NCI-H748 (cell line): ENCODE results near the gene MICAL3.

Source experiments
- DNase-seq: peaks from one replicate; lab custom pipeline; 2025; ENCODE audit not compliant: unreplicated experiment; lab: John Stamatoyannopoulos, UW

MICAL3 gene

DNA sequence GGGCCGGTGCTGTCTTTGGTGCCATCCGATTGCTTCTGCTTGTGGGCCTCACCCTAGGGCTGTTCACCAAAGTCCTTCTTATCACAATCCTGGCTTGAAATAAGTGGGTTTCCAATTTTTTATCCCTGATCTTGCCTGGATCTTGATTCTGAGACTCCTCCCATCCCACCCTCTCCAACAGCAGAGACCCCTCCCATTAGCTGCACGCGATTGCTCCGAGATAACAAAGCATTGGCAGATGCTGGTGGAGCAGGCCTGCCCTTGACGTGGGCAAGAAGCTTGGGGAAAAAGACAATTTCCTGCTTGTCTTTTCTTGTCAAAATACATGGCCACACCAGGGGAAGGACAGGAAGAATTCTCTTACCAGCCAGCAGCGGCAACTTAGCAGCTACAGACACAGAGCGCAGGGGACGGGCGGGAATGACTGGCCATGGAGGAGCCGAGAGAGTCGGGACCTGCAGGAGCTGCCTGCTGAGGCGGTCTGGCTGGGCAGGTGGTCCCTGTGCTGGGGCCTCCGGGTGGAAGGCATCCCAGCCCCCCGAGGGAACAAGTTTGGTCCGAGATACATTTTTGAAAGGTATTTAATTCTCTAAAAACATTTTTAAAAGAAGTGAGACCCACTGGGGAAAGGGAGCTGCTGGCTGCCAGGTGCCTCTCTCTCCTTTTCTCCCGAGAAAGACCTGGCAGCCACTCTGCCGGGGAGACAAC lies 240.4 kb downstream of the MICAL3 start:
- DNase-seq = no peak

DNA sequence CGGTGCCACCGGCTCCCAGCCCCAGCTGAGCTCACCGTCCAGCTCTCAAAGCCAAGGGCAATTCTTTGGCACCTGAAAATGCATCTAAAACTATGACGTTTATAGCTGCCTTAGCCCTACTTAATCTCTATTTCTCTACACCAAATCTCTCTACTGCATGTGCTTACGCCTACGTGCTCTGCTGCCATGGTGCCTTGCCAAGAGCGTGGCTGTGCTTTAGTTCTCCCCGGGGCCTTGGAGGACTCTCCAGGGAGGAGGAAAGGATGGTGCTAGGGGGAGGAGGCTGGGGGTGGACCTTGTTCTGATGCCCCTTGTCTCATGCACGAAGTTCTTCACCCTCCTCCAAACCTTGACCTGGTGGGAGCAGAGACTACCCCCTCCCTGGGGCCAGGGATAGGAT lies 241.0 kb downstream of the MICAL3 start:
- DNase-seq = no peak

DNA sequence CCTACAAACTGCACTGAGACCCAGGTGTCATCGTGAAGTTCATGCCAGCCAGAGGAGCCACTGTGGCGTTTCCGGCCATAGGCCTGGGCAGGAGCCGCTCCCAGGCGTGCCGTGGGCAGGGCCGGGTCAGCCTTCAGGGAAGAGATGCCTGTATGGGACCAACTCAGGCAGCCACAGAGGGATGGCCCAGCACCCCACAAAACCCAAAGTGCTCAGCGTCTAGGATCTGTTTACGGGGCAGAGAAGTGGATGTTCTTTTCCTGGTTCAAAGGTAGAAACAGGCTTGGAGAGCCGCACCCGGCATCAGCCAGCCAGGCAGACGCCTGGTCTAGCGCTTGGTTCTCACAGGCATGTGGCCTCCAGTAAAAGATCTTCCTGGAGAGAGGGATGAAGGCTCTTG lies 241.7 kb downstream of the MICAL3 start:
- DNase-seq = no peak

DNA sequence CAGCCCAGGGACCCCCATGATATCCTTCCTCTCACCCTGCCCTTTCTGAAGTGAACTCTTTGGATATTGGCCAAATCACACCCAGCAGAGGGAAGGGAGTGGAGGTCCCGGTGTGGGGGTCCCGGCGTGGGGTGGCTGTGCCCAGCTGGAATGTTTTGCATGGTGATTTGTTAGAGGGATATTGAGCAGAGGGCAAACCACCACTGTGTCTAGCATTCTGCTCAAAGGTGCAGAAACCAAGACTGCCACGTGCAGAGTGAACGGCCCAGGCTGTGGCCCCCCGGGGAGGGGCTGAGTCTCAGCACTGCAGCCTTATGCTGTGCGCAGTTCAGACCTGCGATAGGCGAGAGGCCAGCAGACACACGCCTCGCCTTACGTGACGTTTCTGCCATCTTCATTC lies 242.2 kb downstream of the MICAL3 start:
- DNase-seq = no peak

DNA sequence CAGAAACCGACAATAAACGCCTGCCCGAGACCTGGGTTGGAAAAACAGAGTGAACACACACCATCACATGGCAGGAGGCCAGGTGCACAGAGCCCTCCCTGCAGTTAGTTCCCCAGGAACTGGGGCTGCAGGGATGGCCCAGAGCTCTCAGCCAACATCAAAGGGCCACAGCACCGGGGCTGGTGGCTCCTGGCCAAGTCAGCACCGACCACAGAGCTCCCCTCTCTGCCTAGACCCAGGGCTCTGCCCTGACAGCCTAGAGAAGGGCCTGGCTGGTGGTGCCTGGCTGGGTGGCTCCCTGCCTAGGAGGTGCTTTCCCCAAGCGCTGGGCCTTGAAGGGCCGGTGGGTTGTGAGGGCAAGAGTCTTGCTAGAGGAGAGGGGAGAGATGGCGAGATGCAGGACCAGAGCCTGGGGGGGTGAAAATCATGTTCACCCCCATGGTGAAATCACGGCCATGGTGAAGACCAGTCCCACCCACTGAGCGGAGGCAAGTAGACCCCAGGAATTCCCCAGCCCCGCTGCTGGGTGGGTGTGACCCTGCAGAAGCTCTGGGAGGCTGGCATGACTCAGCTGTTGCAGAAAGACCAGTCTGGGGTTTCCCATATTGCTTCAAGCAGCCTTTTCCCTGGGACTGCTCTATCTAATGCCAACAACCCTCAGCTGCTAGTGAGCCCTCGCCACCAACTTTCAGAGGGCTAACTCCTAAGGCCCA lies 242.9 kb downstream of the MICAL3 start:
- DNase-seq = no peak

DNA sequence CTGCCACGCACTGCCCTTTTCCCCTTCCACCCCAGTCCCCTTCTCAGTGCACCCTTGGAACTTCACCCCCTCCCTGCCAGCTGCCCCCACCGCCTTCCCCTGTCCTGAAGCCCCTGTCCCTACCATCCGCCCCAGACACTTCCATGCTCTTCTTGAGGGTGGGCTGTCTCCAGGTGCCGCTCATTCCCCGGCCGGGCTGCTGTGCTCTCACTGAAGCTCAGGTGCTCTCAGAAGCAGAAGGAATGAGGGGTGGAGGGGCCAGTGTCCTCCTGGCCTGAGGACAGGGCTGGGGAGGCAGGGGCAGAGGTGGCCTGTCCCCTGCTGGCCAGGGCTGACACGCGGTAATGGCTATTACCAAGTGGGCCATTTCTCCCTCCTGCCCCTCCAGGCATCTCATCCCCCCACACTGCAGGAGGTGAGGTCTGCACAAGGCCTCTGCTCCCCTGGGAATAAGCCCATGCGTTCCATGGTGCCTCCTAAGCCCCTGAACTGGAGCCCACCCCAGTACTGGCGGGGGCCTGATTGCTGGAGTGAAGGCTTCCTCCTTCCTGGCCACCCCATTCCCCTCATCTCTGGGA lies 243.5 kb downstream of the MICAL3 start:
- DNase-seq = no peak

DNA sequence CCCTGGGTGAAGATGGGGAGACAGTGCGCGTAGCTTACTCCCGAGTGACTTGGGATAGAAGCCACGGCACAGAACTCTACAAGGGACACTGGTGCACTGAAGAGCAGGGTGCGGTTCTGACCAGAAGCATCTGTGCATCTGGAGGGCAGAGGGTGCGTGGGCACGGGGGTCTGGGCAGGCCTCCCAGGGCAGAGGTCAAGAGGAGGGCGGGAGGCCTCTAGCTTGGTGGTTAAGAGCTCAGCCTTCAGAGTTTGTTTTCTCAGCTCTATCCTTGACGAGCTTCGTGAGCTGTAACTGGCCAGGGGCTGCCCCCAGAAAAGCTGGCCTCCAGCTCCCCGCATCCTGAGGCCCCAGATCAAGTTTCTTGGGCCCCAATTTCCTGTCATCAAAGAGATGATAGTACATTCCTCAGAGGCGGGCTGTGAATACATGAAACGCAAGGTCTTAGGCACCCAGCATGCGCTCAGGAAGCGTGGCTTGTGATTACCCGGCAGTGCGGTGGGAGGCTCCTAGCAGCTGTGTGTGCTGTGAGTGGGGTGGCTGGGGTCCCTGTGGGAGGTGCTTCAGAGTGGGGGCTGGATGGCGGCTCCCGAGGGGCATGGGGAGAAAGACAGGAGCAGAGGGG lies 244.1 kb downstream of the MICAL3 start:
- no peak for DNase-seq

DNA sequence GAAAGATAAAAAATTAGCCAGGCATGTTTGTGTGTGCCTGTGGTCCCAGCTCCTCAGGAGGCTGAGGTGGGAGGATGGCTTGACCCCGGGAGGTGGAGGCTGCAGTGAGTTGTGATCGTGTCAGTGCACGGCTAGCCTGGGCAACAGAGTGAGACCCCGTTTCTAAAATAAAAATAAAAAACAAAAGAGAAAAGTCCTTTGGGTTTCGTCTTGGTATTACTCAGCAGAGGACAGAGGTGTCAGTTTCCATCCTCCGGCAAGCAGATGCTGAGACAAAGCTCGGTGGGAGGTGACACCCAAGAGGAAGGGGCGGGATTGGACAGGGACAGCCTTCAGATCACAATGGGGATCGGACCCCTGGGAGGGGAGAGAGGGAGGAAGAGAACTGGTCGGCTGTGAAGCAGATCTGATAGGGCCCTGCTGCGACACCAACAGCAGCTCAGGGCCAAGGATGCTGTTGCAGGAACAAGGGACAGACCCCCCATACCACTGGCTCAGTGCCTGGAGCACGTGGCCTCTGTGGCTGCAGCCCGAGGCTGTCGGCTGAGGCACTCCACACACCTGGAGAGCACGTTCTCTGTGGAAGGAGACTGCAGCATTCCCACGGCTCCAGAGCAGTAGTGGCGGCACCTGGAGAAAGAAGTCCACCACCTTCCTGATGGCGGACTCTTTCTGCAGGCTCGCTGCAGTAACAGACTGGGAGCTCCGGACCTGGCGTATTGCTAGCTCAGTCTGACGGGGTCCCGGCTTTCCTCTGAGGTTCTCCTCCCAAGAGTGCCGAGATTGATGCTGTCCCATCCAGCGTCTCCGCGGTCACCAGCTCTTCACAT lies 244.9 kb downstream of the MICAL3 start:
- DNase-seq = no peak

DNA sequence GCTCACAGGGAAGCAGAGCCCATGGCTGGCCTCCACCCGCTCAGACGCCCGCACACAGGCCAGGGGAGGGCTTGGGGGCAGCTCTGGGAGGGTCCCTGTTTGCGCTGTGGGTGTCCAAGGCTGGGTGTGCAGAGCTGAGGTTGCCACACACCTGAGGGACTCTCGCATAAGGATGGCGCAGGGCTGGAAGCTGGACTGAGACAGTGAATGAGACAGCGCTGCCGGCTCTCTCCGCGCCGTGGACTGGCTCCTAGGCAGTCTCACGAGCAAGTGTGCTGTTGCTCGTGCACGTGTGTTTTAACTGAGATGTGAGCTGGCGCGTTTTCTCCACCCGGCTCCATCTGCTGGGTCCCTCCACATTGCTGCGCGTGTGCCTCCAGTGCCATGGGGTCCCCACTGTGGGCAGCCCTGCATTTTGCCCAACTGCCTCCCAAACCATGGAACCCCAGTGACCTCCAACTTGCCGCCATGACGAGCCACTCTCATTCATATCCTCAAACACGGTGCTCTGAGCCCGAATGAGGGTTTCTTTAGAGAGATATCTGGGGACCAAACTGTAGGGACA lies 245.9 kb downstream of the MICAL3 start:
- DNase-seq = no peak

DNA sequence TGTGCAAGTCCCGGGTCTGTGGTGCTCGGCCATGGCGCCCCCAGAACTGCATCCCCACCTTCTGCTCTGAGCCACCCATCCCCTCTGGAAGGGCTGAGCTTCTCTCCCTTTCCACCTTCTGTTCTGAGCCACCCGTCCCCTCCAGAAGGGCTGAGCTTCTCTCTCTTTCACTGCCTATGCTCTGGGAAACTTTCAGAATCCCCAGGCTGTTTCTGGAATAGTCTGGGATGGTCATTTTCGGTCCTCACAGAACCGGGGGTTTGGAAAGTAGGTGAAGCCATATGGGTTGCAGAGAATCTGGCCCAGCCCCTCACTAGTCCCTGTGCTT lies 246.7 kb downstream of the MICAL3 start:
- no peak for DNase-seq

DNA sequence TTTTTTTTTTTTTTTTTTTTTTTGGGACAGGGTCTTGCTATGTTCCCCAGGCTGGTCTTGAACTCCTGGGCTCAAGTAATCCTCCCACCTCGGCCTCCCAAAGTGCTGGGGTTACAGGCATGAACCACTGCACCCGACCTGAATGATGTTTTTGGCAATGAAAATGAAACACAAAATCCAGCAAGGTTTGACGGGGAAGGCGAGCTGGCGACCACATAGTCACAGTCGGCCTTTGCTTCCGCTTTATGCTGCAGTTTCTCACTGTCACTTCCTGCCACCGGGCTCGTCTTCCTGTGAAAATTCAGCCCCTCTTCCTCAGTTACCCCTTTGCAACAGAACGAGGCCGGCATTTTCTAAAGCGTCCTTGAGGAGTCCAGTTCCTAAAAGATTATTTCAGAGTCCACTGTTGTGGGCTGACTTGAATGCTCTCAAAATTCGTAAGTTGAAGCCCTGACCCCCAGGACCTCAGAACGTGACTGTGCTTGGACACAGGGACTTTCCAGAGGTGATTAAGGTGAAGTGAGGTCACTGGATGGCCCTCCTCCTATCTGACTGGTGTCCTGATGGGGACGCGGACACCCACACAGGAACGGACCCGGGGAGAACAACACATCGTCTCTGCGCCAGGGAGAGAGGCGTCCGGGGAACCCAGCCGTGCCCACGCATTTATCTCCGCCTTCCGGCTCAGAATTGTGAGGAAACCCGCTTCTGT lies 247.2 kb downstream of the MICAL3 start:
- DNase-seq = no peak

DNA sequence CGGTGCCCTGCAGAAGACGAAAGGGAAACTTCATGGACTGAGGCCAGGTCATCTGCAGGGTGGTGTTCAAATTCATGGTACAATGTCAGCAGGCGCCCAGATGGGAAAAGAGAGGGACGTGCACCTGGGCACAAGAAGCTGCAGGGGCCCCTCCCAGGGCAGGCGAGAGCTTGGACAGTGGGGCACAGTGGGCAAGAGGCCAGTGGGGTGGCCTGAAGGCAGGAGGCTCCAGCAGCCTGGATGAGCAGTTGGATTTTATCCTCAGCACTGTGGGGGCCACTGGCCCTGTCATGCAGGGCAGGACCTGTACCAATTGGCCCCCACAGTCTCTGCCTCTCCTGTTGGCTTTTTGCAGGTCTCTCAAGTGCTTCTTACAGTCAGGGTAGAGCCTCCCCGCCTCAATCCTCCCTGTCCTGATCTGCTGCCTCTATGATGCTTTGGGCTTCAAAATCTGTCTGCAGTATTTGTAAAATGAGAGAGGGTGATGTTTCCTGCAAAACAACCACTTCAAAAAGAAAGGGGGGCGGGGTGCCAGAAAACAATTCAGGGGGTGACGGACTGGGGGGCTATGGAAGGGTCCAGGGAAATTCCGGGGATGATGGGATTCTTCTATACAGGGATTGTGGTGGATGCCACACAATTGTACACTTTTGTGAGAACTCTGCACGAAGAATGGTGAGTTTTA lies 248.4 kb downstream of the MICAL3 start:
- no peak for DNase-seq

DNA sequence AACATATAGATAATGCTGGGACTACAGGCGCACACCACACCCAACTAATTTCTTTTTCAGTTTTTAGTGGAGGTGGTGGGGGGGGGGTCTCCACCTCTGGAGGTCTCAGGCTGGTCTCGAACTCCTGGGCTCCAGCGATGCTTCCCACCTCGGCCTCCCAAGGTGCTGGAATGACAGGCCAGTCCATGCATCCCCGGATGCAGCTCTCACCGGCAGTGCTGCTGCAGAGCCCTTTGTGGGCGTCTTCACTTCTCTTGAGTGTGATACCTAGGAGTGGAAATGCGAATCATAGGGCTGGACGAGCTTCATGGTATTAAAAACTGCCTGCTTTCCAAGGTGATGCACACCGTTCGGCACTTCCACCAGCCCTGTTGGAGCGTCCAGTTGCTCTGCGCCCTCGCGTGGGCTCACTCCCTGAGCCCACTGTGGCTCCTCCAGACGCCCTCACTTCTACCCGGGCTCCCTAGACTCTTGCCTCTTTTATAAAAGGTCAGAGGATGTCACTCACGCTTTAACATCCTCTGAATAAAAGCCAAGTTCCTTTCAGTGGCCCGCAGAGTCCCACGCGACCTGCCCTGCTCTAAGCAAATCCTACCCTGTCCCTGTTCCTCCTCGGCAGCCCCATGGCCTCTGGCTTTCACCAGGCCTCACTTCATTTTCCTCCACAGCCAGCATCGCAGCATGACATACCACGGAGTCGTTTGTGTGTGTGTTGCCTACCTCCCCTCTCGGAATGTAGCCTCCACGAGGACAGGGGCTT lies 249.3 kb downstream of the MICAL3 start:
- no peak for DNase-seq

DNA sequence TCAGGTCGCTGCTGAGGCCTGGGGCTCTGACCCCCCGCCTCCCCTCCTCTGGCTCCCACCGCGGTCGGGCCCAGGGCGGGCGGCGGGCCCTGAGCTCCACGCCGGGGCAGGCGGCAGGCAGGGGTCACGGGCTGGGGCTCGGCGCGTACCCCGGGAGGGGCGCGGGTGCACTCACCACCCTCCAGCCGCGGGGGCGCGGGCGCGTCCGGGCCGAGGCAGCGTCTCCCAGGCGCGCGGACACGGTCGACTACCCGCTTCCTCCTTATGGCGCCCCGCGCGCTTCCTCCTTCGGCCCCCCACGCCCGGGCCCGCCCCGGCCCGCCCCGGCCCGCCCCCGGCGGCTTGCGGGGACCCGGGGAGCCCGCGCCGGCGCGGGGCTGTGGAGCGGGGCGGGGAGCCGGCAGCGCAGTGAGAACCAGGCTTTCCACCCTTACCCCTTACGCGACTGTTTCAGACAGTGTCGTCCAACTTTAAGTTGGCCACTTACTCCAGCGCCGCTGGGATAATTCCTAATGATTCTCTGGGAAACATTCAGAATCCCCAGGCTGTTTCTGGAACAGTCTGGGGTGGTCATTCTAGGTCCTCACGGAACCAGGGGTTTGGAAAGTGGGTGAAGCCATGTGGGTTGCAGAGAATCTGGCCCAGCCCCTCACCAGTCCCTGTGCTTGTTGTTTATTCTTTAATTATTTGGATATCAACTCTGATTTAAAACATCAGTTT lies 250.0 kb downstream of the MICAL3 start, which contains the start of gene BID:
BID (minus strand) TSS at position 264 of the 720 bp plus-strand sequence. CDS start 24,353 bp downstream, outside the sequence.
- peak; percentile 44 for DNase-seq

DNA sequence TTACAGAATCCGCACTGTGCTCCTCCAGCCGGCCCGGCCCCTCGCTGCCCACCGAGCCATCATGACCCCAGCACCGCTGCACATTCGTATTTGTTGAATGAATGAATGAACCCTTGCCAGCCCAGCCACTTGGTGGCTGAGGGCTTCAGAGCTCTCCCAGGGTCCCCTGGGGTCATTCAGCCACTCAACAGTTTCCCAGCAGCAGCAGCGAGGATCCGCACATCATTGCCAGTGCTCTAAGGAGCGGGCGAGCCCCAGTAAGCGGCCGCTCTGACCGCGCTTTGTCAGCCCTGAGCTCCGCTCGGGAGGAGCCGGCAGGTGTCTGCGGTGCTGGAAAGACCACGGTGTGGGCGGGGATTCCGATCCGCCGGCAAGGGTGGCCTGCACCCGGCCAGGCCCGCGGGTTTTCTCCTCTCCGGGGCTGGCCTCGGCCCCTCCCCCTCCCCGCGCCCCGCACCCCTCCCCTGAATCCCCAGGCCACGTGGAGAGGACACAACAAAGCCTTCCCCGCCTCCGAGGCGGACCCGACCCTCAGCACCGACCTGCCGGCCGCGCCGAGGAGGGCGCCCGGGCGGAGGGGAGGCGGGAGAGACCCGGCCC lies 250.7 kb downstream of the MICAL3 start:
- peak; percentile 79 for DNase-seq

DNA sequence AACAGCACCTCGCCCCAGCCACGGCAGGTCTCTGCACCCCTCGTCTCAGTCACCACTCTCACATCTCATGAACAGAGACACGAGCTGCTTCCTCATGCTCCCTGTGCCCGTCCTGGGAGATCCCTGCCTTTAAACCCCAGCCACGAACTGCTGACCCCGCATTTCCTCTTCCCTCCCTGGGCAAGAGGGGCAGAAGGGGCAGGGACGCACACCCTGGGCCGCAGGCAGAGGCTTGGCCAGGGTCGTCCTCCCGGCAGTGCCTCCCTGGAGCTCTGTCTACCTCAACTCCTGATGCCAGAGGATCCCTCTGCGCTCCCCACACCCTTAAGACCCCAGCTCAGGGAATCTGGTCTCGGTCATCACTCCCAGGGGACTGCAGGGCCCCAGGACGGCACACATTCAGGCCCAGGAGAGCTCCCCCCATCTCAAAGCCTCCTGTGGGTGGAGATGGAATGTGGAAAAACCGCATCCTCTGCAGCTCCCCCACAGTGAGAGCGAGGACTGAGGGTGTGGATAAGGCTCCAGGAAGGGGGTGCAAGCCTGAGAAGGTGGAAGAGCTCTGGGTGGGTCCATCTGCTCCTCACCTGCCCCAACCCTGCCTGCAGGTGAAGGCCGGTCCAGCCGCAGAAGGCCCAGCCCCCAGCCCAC lies 251.3 kb downstream of the MICAL3 start:
- no peak for DNase-seq

DNA sequence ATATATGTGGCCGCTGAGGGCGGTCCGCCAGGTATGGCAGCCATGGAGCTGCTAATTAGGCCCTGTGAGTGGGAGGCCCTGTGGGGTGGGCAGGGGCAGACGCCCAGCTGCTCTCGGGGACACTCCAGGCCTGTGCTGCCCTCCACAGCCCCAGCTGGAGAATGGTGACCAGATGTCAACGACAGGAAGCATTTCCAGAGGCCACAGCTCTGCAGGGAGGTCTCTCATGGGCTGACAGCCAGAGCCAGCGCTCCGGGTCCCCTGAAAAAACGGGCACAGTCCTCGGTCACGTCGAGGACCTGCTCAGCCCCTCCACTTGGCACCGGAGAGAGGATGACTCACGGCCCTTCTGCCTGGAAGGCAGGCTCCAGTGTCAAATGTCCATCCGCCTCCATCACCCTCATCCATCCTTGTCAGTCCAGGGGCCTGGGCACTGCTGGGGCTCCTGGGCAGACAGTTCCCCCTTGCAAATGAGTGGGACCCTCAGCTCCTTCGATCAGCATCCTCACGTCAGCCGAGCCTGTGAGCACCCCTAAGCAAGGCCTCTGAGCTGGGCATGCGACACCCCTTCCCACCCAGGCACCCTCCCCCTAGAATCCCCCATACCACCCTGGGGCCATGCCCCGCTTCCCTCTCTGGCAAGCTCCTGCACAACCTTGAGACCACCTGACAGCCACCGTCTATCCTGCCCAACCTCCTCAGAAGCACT lies 252.0 kb downstream of the MICAL3 start:
- no peak for DNase-seq
